GM23338 (cell line): Measurements from ENCODE around the gene SRGAP1.

Source experiments
- CREB1 ChIP-seq: fragments of 250-450 bp; sonication (Bioruptor Pico); IDR thresholded peaks from 2 replicates; pipeline ENCODE4 v1.5.0; 2020; ENCODE audit warnings: low read depth, mild to moderate bottlenecking, moderate library complexity
- EZH2 ChIP-seq: fragments of 200-600 bp; sonication (generic); IDR thresholded peaks from one replicate; pipeline ENCODE4 v1.8.0; 2017; ENCODE audit warnings: antibody characterized with exemption, mild to moderate bottlenecking, low read depth; ENCODE audit not compliant: unreplicated experiment
- EZH2phosphoT487 ChIP-seq: fragments of 200-600 bp; sonication (generic); IDR thresholded peaks from one replicate; pipeline ENCODE4 v1.8.1; 2018; ENCODE audit warnings: antibody characterized with exemption; ENCODE audit not compliant: unreplicated experiment
- POLR2AphosphoS5 ChIP-seq: IDR thresholded peaks from 2 replicates; pipeline ENCODE4 v1.6.1; 2016; ENCODE audit warnings: antibody characterized with exemption, low read depth
- ZNF331 ChIP-seq: fragments of 250-450 bp; sonication (Bioruptor Pico); IDR thresholded peaks from 2 replicates; pipeline ENCODE4 v1.5.0; 2020; ENCODE audit warnings: low read depth, mild to moderate bottlenecking, moderate library complexity
- TF ChIP-seq, protein P1 (sequence below), 2 experiments: fragments of 200-600 bp in 1 of 2; sonication (generic) in 1 of 2; conservative IDR thresholded peaks; 2 replicates each; pipeline versions ENCODE4 v1.5.1 to v1.6.1; 2016 to 2017; ENCODE audit warnings: antibody characterized with exemption in 2 of 2, low read depth in 2 of 2, mild to moderate bottlenecking in 2 of 2, moderate library complexity in 1 of 2
- TF ChIP-seq, protein P2 (sequence below): IDR thresholded peaks from one replicate; pipeline ENCODE4 v1.6.1; 2018; ENCODE audit warnings: antibody characterized with exemption; ENCODE audit not compliant: unreplicated experiment
- TF ChIP-seq, protein P3 (sequence below): IDR thresholded peaks from 2 replicates; pipeline ENCODE4 v1.6.1; 2016; ENCODE audit warnings: antibody characterized with exemption
- TF ChIP-seq, protein P4 (sequence below): fragments of 250-450 bp; sonication (Bioruptor Pico); IDR thresholded peaks from 2 replicates; pipeline ENCODE4 v1.5.0; 2020; ENCODE audit warnings: mild to moderate bottlenecking, moderate library complexity

DNA sequence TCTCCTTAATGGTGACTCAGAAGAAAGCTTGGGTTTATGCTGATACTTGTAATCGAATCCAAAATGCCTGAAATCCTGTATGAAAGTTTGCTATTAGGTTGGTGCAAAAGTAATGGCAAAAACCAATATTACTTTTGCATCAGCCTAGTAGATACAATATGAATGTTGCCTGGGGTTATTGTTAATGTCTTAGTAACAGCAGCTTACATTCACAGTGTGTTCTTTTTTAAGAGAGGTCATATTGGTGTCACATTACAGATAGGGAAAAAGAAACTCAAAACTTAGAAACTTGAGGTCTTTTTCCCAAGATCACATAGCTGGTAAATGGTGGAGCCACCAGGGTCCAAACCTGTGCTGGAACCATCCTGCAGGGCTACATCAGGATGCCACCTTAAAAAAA is 25.2 kb downstream of the SRGAP1 start:
- TF ChIP-seq EZH2phosphoT487: no peak
- TF ChIP-seq, protein P1, sequence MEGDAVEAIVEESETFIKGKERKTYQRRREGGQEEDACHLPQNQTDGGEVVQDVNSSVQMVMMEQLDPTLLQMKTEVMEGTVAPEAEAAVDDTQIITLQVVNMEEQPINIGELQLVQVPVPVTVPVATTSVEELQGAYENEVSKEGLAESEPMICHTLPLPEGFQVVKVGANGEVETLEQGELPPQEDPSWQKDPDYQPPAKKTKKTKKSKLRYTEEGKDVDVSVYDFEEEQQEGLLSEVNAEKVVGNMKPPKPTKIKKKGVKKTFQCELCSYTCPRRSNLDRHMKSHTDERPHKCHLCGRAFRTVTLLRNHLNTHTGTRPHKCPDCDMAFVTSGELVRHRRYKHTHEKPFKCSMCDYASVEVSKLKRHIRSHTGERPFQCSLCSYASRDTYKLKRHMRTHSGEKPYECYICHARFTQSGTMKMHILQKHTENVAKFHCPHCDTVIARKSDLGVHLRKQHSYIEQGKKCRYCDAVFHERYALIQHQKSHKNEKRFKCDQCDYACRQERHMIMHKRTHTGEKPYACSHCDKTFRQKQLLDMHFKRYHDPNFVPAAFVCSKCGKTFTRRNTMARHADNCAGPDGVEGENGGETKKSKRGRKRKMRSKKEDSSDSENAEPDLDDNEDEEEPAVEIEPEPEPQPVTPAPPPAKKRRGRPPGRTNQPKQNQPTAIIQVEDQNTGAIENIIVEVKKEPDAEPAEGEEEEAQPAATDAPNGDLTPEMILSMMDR (conservative IDR thresholded peaks at IDR 0.05; ENCODE audit: low read depth in 2 of 2): no peak
- TF ChIP-seq, protein P2, sequence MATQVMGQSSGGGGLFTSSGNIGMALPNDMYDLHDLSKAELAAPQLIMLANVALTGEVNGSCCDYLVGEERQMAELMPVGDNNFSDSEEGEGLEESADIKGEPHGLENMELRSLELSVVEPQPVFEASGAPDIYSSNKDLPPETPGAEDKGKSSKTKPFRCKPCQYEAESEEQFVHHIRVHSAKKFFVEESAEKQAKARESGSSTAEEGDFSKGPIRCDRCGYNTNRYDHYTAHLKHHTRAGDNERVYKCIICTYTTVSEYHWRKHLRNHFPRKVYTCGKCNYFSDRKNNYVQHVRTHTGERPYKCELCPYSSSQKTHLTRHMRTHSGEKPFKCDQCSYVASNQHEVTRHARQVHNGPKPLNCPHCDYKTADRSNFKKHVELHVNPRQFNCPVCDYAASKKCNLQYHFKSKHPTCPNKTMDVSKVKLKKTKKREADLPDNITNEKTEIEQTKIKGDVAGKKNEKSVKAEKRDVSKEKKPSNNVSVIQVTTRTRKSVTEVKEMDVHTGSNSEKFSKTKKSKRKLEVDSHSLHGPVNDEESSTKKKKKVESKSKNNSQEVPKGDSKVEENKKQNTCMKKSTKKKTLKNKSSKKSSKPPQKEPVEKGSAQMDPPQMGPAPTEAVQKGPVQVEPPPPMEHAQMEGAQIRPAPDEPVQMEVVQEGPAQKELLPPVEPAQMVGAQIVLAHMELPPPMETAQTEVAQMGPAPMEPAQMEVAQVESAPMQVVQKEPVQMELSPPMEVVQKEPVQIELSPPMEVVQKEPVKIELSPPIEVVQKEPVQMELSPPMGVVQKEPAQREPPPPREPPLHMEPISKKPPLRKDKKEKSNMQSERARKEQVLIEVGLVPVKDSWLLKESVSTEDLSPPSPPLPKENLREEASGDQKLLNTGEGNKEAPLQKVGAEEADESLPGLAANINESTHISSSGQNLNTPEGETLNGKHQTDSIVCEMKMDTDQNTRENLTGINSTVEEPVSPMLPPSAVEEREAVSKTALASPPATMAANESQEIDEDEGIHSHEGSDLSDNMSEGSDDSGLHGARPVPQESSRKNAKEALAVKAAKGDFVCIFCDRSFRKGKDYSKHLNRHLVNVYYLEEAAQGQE: no peak
- no peak for TF ChIP-seq EZH2
- TF ChIP-seq POLR2AphosphoS5: no peak
- TF ChIP-seq CREB1 (CRISPR knock-in tag): no peak
- TF ChIP-seq, protein P3, sequence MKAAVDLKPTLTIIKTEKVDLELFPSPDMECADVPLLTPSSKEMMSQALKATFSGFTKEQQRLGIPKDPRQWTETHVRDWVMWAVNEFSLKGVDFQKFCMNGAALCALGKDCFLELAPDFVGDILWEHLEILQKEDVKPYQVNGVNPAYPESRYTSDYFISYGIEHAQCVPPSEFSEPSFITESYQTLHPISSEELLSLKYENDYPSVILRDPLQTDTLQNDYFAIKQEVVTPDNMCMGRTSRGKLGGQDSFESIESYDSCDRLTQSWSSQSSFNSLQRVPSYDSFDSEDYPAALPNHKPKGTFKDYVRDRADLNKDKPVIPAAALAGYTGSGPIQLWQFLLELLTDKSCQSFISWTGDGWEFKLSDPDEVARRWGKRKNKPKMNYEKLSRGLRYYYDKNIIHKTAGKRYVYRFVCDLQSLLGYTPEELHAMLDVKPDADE: no peak
- TF ChIP-seq ZNF331 (CRISPR knock-in tag): no peak
- TF ChIP-seq, protein P4, sequence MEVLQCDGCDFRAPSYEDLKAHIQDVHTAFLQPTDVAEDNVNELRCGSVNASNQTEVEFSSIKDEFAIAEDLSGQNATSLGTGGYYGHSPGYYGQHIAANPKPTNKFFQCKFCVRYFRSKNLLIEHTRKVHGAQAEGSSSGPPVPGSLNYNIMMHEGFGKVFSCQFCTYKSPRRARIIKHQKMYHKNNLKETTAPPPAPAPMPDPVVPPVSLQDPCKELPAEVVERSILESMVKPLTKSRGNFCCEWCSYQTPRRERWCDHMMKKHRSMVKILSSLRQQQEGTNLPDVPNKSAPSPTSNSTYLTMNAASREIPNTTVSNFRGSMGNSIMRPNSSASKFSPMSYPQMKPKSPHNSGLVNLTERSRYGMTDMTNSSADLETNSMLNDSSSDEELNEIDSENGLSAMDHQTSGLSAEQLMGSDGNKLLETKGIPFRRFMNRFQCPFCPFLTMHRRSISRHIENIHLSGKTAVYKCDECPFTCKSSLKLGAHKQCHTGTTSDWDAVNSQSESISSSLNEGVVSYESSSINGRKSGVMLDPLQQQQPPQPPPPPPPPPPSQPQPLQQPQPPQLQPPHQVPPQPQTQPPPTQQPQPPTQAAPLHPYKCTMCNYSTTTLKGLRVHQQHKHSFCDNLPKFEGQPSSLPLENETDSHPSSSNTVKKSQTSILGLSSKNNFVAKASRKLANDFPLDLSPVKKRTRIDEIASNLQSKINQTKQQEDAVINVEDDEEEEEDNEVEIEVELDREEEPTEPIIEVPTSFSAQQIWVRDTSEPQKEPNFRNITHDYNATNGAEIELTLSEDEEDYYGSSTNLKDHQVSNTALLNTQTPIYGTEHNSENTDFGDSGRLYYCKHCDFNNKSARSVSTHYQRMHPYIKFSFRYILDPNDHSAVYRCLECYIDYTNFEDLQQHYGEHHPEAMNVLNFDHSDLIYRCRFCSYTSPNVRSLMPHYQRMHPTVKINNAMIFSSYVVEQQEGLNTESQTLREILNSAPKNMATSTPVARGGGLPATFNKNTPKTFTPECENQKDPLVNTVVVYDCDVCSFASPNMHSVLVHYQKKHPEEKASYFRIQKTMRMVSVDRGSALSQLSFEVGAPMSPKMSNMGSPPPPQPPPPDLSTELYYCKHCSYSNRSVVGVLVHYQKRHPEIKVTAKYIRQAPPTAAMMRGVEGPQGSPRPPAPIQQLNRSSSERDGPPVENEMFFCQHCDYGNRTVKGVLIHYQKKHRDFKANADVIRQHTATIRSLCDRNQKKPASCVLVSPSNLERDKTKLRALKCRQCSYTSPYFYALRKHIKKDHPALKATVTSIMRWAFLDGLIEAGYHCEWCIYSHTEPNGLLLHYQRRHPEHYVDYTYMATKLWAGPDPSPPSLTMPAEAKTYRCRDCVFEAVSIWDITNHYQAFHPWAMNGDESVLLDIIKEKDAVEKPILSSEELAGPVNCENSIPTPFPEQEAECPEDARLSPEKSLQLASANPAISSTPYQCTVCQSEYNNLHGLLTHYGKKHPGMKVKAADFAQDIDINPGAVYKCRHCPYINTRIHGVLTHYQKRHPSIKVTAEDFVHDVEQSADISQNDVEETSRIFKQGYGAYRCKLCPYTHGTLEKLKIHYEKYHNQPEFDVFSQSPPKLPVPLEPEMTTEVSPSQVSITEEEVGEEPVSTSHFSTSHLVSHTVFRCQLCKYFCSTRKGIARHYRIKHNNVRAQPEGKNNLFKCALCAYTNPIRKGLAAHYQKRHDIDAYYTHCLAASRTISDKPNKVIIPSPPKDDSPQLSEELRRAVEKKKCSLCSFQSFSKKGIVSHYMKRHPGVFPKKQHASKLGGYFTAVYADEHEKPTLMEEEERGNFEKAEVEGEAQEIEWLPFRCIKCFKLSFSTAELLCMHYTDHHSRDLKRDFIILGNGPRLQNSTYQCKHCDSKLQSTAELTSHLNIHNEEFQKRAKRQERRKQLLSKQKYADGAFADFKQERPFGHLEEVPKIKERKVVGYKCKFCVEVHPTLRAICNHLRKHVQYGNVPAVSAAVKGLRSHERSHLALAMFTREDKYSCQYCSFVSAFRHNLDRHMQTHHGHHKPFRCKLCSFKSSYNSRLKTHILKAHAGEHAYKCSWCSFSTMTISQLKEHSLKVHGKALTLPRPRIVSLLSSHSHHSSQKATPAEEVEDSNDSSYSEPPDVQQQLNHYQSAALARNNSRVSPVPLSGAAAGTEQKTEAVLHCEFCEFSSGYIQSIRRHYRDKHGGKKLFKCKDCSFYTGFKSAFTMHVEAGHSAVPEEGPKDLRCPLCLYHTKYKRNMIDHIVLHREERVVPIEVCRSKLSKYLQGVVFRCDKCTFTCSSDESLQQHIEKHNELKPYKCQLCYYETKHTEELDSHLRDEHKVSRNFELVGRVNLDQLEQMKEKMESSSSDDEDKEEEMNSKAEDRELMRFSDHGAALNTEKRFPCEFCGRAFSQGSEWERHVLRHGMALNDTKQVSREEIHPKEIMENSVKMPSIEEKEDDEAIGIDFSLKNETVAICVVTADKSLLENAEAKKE (CRISPR knock-in tag): no peak
